ENCODE results near the gene C15orf40.

DNA sequence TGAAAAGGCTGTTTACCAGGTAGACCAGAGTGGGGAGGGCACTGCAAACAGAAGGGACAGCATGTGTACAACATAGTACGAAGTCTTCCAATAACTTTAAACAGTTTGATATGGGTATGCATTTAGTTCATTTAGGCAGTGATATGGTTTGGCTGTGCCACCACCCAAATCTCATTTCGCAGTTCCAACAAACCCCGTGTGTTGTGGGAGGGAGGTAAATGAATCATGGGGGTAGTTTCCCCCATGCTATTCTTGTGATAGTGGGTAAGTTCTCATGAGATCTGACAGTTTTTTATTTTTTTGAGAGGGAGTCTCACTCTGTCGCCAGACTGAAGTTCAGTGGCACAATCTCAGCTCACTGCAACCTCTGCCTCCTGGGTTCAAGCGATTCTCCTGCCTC lies 33.0 kb downstream of the C15orf40 start:
- TF ChIP-seq CTCF (IDR thresholded peaks at IDR 0.05) (no peak), POLR2A (IDR thresholded peaks at IDR 0.05) (no peak)
